HepG2 (cell line): ENCODE data around the gene BAZ2A. TPM values are rescaled to one million over a fixed set of nuclear protein-coding genes. Genes with fewer than 3 reads are reported as not detected.

Experiments
- ARID2 ChIP-seq: sonication (generic); formaldehyde crosslinking; IDR thresholded peaks from 2 replicates; pipeline ENCODE4 v1.8.1; 2022; ENCODE audit warnings: mild to moderate bottlenecking, missing genetic modification reagents, borderline replicate concordance
- BCLAF1 ChIP-seq: fragments of 450-650 bp; IDR thresholded peaks from 2 replicates; pipeline ENCODE4 v1.6.1; 2017; ENCODE audit warnings: mild to moderate bottlenecking
- EED ChIP-seq: sonication (generic); formaldehyde crosslinking; IDR thresholded peaks from 2 replicates; pipeline ENCODE4 v1.5.0; 2020; ENCODE audit warnings: mild to moderate bottlenecking, missing genetic modification reagents
- FOXA1 ChIP-seq, 2 experiments: fragments of 450-650 bp in 1 of 2; sonication (generic) in 1 of 2; formaldehyde crosslinking in 1 of 2; IDR thresholded peaks; 2 replicates each; pipeline versions ENCODE4 v1.4.0 to v1.6.1; 2016 to 2020; ENCODE audit warnings: missing genetic modification reagents in 1 of 2
- FOXO4 ChIP-seq: sonication (generic); formaldehyde crosslinking; conservative IDR thresholded peaks from 2 replicates; pipeline ENCODE4 v1.8.1; 2023; ENCODE audit warnings: missing genetic modification reagents
- GABPB1 ChIP-seq: IDR thresholded peaks from 2 replicates; pipeline ENCODE4 v1.6.1; 2016; ENCODE audit warnings: mild to moderate bottlenecking, missing genetic modification reagents, moderate library complexity, missing compliant biosample characterization
- HMGXB4 ChIP-seq, 2 experiments: sonication (generic) in 1 of 2; formaldehyde crosslinking in 1 of 2; IDR thresholded peaks; 2 replicates each; pipeline versions ENCODE4 v1.4.0 to v1.6.1; 2018 to 2020; ENCODE audit warnings: missing genetic modification reagents in 2 of 2, borderline replicate concordance in 1 of 2, low read depth in 1 of 2, mild to moderate bottlenecking in 1 of 2, missing biosample characterization in 1 of 2
- NR0B2 ChIP-seq: sonication (generic); formaldehyde crosslinking; IDR thresholded peaks from 2 replicates; pipeline ENCODE4 v1.4.0; 2020; ENCODE audit warnings: mild to moderate bottlenecking, missing genetic modification reagents
- TMF1 ChIP-seq: sonication (generic); formaldehyde crosslinking; IDR thresholded peaks from 2 replicates; pipeline ENCODE4 v1.8.1; 2022; ENCODE audit warnings: low read depth, missing genetic modification reagents
- ZBTB43 ChIP-seq: sonication (generic); formaldehyde crosslinking; conservative IDR thresholded peaks from 2 replicates; pipeline ENCODE4 v1.4.0; 2020; ENCODE audit warnings: missing genetic modification reagents
- ZNF205 ChIP-seq: IDR thresholded peaks from 2 replicates; pipeline ENCODE4 v1.6.1; 2018; ENCODE audit warnings: missing biosample characterization, missing genetic modification reagents
- ZNF609 ChIP-seq: sonication (generic); formaldehyde crosslinking; IDR thresholded peaks from 2 replicates; pipeline ENCODE4 v1.4.0; 2020; ENCODE audit warnings: mild to moderate bottlenecking, missing genetic modification reagents, borderline replicate concordance
- ZNF781 ChIP-seq: sonication (generic); formaldehyde crosslinking; IDR thresholded peaks from 2 replicates; pipeline ENCODE4 v1.5.1; 2020; ENCODE audit warnings: borderline replicate concordance, mild to moderate bottlenecking, missing genetic modification reagents; ENCODE audit errors: not compliant biosample characterization
- polyA plus RNA-seq, 8 experiments: library from polyadenylated mRNA; depleted of rRNA in 3 of 8; stranded (reverse) in 7 of 8; unstranded in 1 of 8; fragments of >200 nt; fragmentation: Illumina TruSeq in 4 of 8; extraction: Trizol in 4 of 8; gene quantifications; 2 replicates each; pipeline versions ENCODE4 v1.2.1 to v1.2.3, GENCODE V29; 2011 to 2016; ENCODE audit warnings: low read depth in 4 of 8, missing spikeins in 1 of 8, mixed read lengths in 1 of 8; ENCODE audit not compliant: insufficient read depth in 1 of 8
- total RNA-seq, 5 experiments: library from RNA; depleted of rRNA; stranded (reverse); fragments of >200 nt; fragmentation: Illumina TruSeq; extraction: Trizol; gene quantifications; 2 replicates each; pipeline ENCODE4 v1.2.3, GENCODE V29; 2016; ENCODE audit warnings: low read depth in 1 of 5

The BAZ2A gene
- total and polyA plus RNA-seq, 2 of the 13 experiments (the other 11 are each of a cell fraction or from before 2014, with no cell fraction given): 21.8 to 73.5 TPM

GRCh38 chr12:56645717-56646446 lies 15.8 kb upstream of the BAZ2A start, which contains the start of gene ATP5F1B (continued):
- TF ChIP-seq BCLAF1: no peak
- TF ChIP-seq ZNF609: peak; percentile 10; the same call in 1 of the 2 replicates
- TF ChIP-seq GABPB1 (CRISPR knock-in tag): peak; percentile 79
- peak; percentile 58; the same call in 1 of the 2 replicates for TF ChIP-seq ZNF205 (CRISPR knock-in tag)
- TF ChIP-seq FOXO4 (CRISPR knock-in tag): no peak
- peak; percentile 86 for TF ChIP-seq ZNF781
- peak; percentile 58; the same call in 1 of the 2 replicates for TF ChIP-seq EED (CRISPR knock-in tag)
- peak; percentile 74 to 79; a peak in 3 of 4 replicates for TF ChIP-seq HMGXB4 (CRISPR knock-in tag; IDR thresholded peaks at IDR 0.05; ENCODE audit: borderline replicate concordance in 1 of 2, low read depth in 1 of 2)
- peak; percentile 50; the same call in 1 of the 2 replicates for TF ChIP-seq ZBTB43 (CRISPR knock-in tag)
- peak; percentile 81; the same call in 1 of the 2 replicates for TF ChIP-seq ARID2 (CRISPR knock-in tag)
- TF ChIP-seq FOXA1 (IDR thresholded peaks at IDR 0.05): no peak
- no peak for TF ChIP-seq FOXA1 (CRISPR knock-in tag; IDR thresholded peaks at IDR 0.05)
- no peak; the same call in 1 of the 2 replicates for TF ChIP-seq NR0B2
- peak; percentile 88; the same call in 1 of the 2 replicates for TF ChIP-seq TMF1 (CRISPR knock-in tag)
